GM10266 (cell line): ENCODE data around the gene NLGN3.

ENCODE experiments used
- DNase-seq: peaks from one replicate; pipeline ENCODE4 v3.0.0; 2012; ENCODE audit errors: extremely low spot score
- CTCF ChIP-seq: IDR thresholded peaks from 2 replicates; pipeline ENCODE4 v1.5.1; 2012; ENCODE audit warnings: mild to moderate bottlenecking, low read depth; ENCODE audit not compliant: control insufficient read depth, insufficient read depth; ENCODE audit errors: missing control alignments

NLGN3 gene

GRCh38 chrX:71144651-71145050 lies at the start of gene NLGN3:
Gene NLGN3, plus strand, starts transcription at chrX:71144841. Its CDS starts 2,909 bp downstream, at chrX:71147750.
- TF ChIP-seq CTCF, result no peak
- DNase-seq, result no peak

GRCh38 chrX:71095033-71095432 lies 49.6 kb upstream of the NLGN3 start:
- TF ChIP-seq CTCF, result no peak
- DNase-seq, result no peak

- no peak for TF ChIP-seq CTCF
These were observed 49.1 kb upstream of the NLGN3 start, which contains the start of gene FOXO4 for GRCh38 chrX:71095555-71095980. Gene FOXO4, plus strand, starts transcription at chrX:71095851. Its CDS starts 678 bp downstream, at chrX:71096529.

GRCh38 chrX:71095981-71096759 lies 48.5 kb upstream of the NLGN3 start:
- peak; percentile 40 for DNase-seq
- no peak for TF ChIP-seq CTCF

More at GRCh38 chrX:71095555-71095980, 49.1 kb upstream of the NLGN3 start, which contains the start of gene FOXO4:
- DNase-seq, result peak; percentile 75

- no peak for TF ChIP-seq CTCF
- DNase-seq, result no peak
These were observed 47.9 kb upstream of the NLGN3 start for GRCh38 chrX:71096760-71097032.

- DNase-seq, result peak; percentile 28
- peak; percentile 63 for TF ChIP-seq CTCF
These were observed 46.3 kb upstream of the NLGN3 start for GRCh38 chrX:71098302-71098701.

GRCh38 chrX:71098951-71099506 lies 45.6 kb upstream of the NLGN3 start:
- no peak for DNase-seq
- TF ChIP-seq CTCF, result no peak
